ENCODE results near the gene NFAM1.

Gene NFAM1

DNA sequence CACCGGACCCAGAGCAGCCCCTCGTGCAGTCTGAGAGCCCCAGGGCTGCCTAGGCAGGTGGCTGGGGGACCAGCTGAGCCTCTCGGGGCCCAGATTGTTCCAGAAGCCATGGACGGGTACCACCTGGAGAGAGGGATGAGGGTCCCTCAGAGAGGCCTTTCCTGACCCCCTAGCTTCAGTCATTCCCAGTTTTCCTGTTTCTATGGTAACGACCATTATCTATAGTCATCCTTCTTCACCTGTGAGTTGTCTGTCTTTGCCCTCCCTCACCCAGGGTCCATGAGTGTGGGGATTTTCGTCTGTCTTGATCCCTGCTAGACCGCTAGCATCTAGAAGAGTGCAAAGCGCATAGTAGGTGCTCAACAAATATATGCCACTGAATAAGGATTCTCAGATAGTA is 85.5 kb downstream of the NFAM1 start:
- DNase-seq (ENCODE audit: low read depth) = no peak
- no peak for TF ChIP-seq CTCF (conservative IDR thresholded peaks at IDR 0.05; ENCODE audit: control insufficient read depth, insufficient read depth, low read depth, low read length)

DNA sequence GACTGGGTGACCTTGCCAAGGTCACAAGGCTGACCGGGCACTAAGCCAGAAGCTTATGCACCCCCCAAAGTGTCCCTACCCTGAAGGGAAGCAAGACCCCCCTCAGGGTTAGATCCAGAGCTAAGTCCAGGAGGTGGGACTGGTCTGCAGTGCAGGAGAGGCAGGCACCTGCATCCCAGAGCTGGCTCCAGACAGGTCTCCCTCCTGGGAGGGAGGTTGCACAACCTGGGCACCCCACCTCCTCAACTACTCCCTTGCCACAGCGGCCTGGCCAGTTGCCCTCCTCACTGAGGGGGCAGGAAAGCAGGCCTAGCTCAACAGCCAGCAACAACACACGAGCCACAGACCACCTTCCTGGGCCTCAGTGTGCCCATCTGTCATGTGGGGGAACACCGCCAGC is 86.7 kb downstream of the NFAM1 start:
- DNase-seq (ENCODE audit: low read depth) = no peak
- H3K4me3 ChIP-seq (ENCODE audit: control insufficient read depth, low read depth, low read length) = no peak overlapping the region
- no peak for TF ChIP-seq CTCF (conservative IDR thresholded peaks at IDR 0.05; ENCODE audit: control insufficient read depth, insufficient read depth, low read depth, low read length)

More for the DNA sequence above, 85.5 kb downstream of the NFAM1 start:
- H3K4me3 ChIP-seq (ENCODE audit: control insufficient read depth, low read depth, low read length) = no peak overlapping the region

GRCh38 chr22:42344361-42344905 is 87.8 kb downstream of the NFAM1 start:
- no peak overlapping the region for H3K4me3 ChIP-seq (ENCODE audit: control insufficient read depth, low read depth, low read length)
- no peak for DNase-seq (ENCODE audit: low read depth)

DNA sequence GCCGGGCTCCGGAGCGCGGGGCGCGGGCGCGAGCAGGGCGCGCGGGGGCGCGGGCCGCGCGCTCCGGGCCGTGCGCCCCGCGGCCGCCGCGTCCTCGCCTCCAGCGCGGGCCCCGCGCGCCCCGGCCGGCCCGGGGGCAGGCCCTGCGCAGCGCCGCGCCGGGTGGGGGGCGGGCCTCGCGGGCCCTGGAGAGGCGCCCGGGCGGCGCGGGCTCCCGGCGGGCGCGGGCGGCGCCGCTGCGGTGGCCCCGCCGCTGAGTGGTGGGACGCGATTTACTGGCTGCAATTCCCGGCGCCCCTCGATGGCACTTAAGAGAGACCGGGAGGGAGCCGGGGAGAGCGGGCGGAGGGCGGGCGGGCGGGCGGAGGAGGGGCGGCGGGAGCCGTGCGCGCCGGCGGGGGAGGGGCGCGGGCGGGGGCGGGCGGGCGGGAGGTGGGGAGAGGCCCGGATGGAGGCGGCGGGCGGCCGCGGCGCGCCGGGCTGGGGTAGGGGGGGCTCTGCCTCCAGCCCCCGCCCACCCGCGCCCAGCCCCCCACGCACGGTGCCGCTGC is 88.6 kb downstream of the NFAM1 start:
- H3K4me3 ChIP-seq (ENCODE audit: control insufficient read depth, low read depth, low read length) = no peak overlapping the region
- no peak for DNase-seq (ENCODE audit: low read depth)
- no peak for TF ChIP-seq CTCF (conservative IDR thresholded peaks at IDR 0.05; ENCODE audit: control insufficient read depth, insufficient read depth, low read depth, low read length)

More at GRCh38 chr22:42344361-42344905, 87.8 kb downstream of the NFAM1 start:
- TF ChIP-seq CTCF (conservative IDR thresholded peaks at IDR 0.05; ENCODE audit: control insufficient read depth, insufficient read depth, low read depth, low read length) = no peak

DNA sequence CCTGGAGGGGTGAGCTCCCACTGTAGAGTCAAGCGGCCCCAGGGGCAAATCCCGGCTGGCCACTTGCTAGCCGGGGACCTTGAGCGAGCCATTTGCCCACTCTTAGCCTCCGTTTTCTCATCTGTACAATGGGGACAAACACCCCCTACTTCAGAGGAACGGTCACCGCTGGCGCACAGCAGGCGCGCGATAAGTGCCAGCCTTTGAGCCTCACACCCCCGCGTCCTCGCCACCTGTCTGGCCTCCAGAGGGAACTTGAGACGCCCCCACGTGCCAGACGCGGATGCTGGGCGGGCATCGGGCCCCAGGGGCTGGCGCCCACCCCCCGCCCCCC is 89.1 kb downstream of the NFAM1 start:
- no peak for DNase-seq (ENCODE audit: low read depth)
- no peak for TF ChIP-seq CTCF (conservative IDR thresholded peaks at IDR 0.05; ENCODE audit: control insufficient read depth, insufficient read depth, low read depth, low read length)
- no peak overlapping the region for H3K4me3 ChIP-seq (ENCODE audit: control insufficient read depth, low read depth, low read length)

GRCh38 chr22:42342426-42343120 is 89.6 kb downstream of the NFAM1 start:
- TF ChIP-seq CTCF (conservative IDR thresholded peaks at IDR 0.05; ENCODE audit: control insufficient read depth, insufficient read depth, low read depth, low read length) = no peak
- no peak overlapping the region for H3K4me3 ChIP-seq (ENCODE audit: control insufficient read depth, low read depth, low read length)
- no peak for DNase-seq (ENCODE audit: low read depth)

All from fibroblast of mammary gland (primary cell).